ENCODE results near the gene DPP3. TPM values are rescaled to one million over a fixed set of nuclear protein-coding genes. Genes with fewer than 3 reads are reported as not detected.
A peak's percentile ranks its signal among the peaks of the same experiment; 100 is the strongest.

The DPP3 gene
- total and polyA plus RNA-seq, 8 donors: 14.0 to 320 (median 28.2) TPM

DNA sequence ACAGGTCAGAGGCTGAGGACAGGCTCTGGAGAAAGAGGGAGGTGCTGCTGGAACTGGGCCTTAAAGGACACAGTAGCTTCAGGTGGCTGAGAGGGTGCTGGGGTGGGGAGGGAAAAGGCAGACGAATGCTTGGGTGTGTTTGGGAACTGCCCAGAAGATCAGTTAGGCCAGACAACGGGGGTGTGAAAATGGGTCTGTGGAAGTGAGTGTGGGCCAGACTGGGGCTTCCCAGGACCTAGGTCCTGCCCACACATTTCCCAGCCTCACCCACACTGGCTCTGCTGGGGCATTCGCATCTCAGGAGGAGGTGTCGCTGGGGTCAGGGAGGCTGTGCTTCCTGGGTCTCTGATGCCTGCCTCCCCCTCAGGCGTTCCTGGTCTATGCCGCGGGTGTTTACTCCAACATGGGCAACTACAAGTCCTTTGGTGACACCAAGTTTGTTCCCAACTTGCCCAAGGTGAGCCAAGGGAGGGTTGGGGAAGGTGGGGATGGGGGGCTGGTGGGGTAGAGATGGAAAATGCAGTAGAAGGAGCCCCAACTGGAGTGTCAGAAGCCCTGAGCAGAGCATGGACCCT is 4.7 kb downstream of the DPP3 start:
- TF ChIP-seq POLR2A (IDR thresholded peaks at IDR 0.05) (no peak), POLR2AphosphoS5 (IDR thresholded peaks at IDR 0.05) (no peak), EP300 (IDR thresholded peaks at IDR 0.05) (no peak)
- TF ChIP-seq, protein P1, sequence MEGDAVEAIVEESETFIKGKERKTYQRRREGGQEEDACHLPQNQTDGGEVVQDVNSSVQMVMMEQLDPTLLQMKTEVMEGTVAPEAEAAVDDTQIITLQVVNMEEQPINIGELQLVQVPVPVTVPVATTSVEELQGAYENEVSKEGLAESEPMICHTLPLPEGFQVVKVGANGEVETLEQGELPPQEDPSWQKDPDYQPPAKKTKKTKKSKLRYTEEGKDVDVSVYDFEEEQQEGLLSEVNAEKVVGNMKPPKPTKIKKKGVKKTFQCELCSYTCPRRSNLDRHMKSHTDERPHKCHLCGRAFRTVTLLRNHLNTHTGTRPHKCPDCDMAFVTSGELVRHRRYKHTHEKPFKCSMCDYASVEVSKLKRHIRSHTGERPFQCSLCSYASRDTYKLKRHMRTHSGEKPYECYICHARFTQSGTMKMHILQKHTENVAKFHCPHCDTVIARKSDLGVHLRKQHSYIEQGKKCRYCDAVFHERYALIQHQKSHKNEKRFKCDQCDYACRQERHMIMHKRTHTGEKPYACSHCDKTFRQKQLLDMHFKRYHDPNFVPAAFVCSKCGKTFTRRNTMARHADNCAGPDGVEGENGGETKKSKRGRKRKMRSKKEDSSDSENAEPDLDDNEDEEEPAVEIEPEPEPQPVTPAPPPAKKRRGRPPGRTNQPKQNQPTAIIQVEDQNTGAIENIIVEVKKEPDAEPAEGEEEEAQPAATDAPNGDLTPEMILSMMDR (IDR thresholded peaks at IDR 0.05): no peak
- intact Hi-C loops (cut with DNase I; ENCODE audit: low total_unique reads): no loop called here
- H3K27me3 ChIP-seq: no peaks in the 10 kb centered on the region
- H3K27ac ChIP-seq: no peak overlapping the region
- H3K4me1 ChIP-seq: peaks cover 0 to 12% (median 10%) of the 10 kb centered on the region in 4 donors
- no peak overlapping the region for H3K4me3 ChIP-seq
- no peak for DNase-seq
- no peaks in the 10 kb centered on the region for H3K9me3 ChIP-seq
- WGBS, 5 donors: 82 to 88% (median 86%) methylated on average over 5 to 7 of the region's 7 CpGs
- peaks cover 24 to 76% (median 75%) of the 10 kb centered on the region in 4 donors for H3K36me3 ChIP-seq

DNA sequence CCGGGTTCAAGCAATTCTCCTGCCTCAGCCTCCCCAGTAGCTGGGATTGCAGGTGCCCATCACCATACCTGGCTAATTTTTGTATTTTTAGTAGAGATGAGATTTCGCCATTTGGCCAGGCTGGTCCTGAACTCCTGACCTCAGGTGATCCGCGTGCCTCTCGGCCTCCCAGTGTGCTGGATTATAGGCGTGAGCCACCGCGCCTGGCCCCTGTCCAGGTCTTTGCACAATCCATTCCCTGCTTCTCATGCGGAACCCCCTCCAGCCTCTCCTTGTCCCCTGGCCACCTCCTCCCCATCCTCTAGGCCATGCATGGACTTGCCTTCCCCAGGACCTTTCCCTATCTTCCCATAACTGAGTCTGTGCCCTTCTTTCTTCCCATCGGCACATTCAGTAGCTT is 8.7 kb downstream of the DPP3 start:
- Histone ChIP-seq H3K27me3 (no peaks in the 10 kb centered on the region), H3K36me3 (peaks cover 35 to 99% (median 96%) of the 10 kb centered on the region in 4 donors), H3K4me3 (no peak overlapping the region), H3K4me1 (no peaks in the 10 kb centered on the region), H3K27ac (no peak overlapping the region), H3K9me3 (no peaks in the 10 kb centered on the region)
- TF ChIP-seq, protein P1 (IDR thresholded peaks at IDR 0.05): no peak
- TF ChIP-seq POLR2A (IDR thresholded peaks at IDR 0.05) (no peak), POLR2AphosphoS5 (IDR thresholded peaks at IDR 0.05) (no peak), EP300 (IDR thresholded peaks at IDR 0.05) (no peak)
- no peak for DNase-seq
- intact Hi-C loops (cut with DNase I; ENCODE audit: low total_unique reads): no loop called here
- 85 to 95% (median 91%) methylated on average over 10 of the region's 10 CpGs for WGBS, 5 donors

DNA sequence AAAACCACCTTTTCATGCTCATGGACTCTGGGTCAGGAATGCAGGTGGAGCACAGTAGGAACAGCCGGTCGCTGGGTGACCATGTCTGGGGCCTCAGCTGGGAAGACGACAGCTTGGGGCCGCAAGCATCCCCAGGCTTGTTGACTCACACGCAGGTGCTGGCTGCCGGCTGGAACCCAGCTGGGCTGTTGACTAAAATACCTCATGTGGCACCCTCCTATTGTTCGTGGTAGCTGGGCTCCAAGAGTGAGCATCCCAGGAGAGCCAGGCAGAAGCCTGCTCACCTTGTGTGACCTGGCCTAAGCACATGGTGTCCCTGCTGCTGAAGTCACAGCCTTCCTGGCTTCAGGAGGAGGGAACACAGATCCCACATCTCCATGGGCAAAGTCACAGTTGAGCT is 9.4 kb downstream of the DPP3 start:
- intact Hi-C loops (cut with DNase I; ENCODE audit: low total_unique reads): no loop called here
- Histone ChIP-seq H3K4me3 (no peak overlapping the region), H3K36me3 (peaks cover 35 to 98% (median 96%) of the 10 kb centered on the region in 4 donors), H3K27ac (no peak overlapping the region), H3K27me3 (no peaks in the 10 kb centered on the region), H3K9me3 (no peaks in the 10 kb centered on the region), H3K4me1 (no peaks in the 10 kb centered on the region)
- TF ChIP-seq POLR2AphosphoS5 (IDR thresholded peaks at IDR 0.05) (no peak), EP300 (IDR thresholded peaks at IDR 0.05) (no peak), POLR2A (IDR thresholded peaks at IDR 0.05) (no peak)
- TF ChIP-seq, protein P1 (IDR thresholded peaks at IDR 0.05): no peak
- 80 to 93% (median 87%) methylated on average over 7 of the region's 7 CpGs for WGBS, 5 donors
- DNase-seq: no peak

DNA sequence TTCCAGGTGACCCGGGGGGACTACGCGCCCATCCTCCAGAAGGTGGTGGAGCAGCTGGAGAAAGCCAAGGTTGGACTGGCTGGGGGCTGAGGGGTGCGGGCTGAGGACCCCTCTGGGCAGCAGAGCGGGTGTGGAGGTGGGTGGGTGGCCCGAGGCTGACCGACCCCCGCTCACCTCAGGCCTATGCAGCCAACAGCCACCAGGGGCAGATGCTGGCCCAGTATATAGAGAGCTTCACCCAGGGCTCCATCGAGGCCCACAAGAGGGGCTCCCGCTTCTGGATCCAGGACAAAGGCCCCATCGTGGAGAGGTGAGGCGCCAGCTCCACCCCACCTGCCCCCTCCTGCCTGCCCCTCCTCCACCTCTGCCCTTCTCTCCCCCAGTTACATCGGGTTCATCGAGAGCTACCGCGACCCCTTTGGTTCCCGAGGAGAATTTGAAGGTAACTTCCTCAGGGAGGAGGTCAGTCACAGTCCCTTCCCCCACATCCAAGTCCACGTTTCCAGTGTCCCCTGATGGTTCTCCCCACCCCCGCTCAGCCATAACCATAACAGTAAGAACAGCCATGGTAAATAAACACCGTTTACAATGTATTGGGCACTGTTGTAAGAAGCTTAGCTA is 11.2 kb downstream of the DPP3 start:
- DNase-seq: no peak
- 61 to 77% (median 74%) methylated on average over 15 to 20 of the region's 20 CpGs for WGBS, 5 donors
- Histone ChIP-seq H3K4me1 (no peaks in the 10 kb centered on the region), H3K27ac (no peak overlapping the region), H3K27me3 (no peaks in the 10 kb centered on the region), H3K36me3 (peaks cover 35 to 98% (median 96%) of the 10 kb centered on the region in 4 donors), H3K4me3 (no peak overlapping the region), H3K9me3 (no peaks in the 10 kb centered on the region)
- TF ChIP-seq POLR2A (IDR thresholded peaks at IDR 0.05): no peak
- TF ChIP-seq, protein P1 (IDR thresholded peaks at IDR 0.05): peak in 1 of 7 experiments; percentile 9
- intact Hi-C loops (cut with DNase I; ENCODE audit: low total_unique reads): no loop called here
